Psoas muscle (tissue), 8 donors: ENCODE data around the gene RYK. TPM values are rescaled to one million over a fixed set of nuclear protein-coding genes. Genes with fewer than 3 reads are reported as not detected.

Source experiments
- ATAC-seq, 4 donors: fragments of 200-7000 bp; cut with Tn5 transposase; one replicate each; pipeline ENCODE4 v1.9.1; 2020; ENCODE audit warnings: moderate library complexity in 3 of 4, mild to moderate bottlenecking in 2 of 4
- DNase-seq, 2 donors: peaks; one replicate each; pipeline ENCODE4 v3.0.0-alpha.2; 2020
- H3K27ac ChIP-seq: fragments of 200-600 bp; one replicate; pipeline ENCODE4 v1.8.0; 2022
- H3K27me3 ChIP-seq, 3 donors: fragments of 200-600 bp in 1 of 3; one replicate each; pipeline versions ENCODE4 v1.6.1 to v1.8.0; 2013 to 2022; ENCODE audit warnings: low read length in 2 of 3, mild to moderate bottlenecking in 2 of 3, moderate library complexity in 1 of 3; ENCODE audit not compliant: insufficient read depth in 3 of 3
- H3K36me3 ChIP-seq, 2 donors: fragments of 200-600 bp in 1 of 2; one replicate each; pipeline versions ENCODE4 v1.6.1 to v1.8.0; 2013 to 2022; ENCODE audit warnings: low read depth in 1 of 2, mild to moderate bottlenecking in 1 of 2, moderate library complexity in 1 of 2; ENCODE audit not compliant: insufficient read depth in 1 of 2
- H3K4me1 ChIP-seq: fragments of 200-600 bp; one replicate; pipeline ENCODE4 v1.8.0; 2022
- H3K4me3 ChIP-seq: fragments of 200-600 bp; one replicate; pipeline ENCODE4 v1.8.0; 2022; ENCODE audit warnings: mild to moderate bottlenecking
- H3K9me3 ChIP-seq: fragments of 200-600 bp; one replicate; pipeline ENCODE4 v1.8.0; 2022
- CTCF ChIP-seq: fragments of 200-600 bp; IDR thresholded peaks from one replicate; pipeline ENCODE4 v1.8.0; 2022; ENCODE audit warnings: antibody characterized with exemption
- WGBS, 3 donors: extraction: QIAGEN DNeasy Blood & Tissue Kit; methylation state at CpG; one replicate each; pipeline versions ENCODE4 v1.1.6 to v1.1.7; 2013; 5-methylcytosine and 5-hydroxymethylcytosine counted together
- intact Hi-C, 2 donors: fragments of 100-400 bp; cut with DNase I; formaldehyde crosslinking; loops; one replicate each; pipeline versions ENCODE4 v1.11.0 to v1.14.2; 2022
- polyA plus RNA-seq, 3 donors: library from polyadenylated mRNA; stranded (reverse); fragments of 200-250 nt; gene quantifications; one replicate each; pipeline ENCODE4 v1.2.3, GENCODE V29; 2013
- total RNA-seq, 4 donors: library from RNA; stranded (reverse); fragmentation: NEBNext Ultra II Directional in 2 of 4; extraction: Animal tissue kit (Norgen Biotek cat#: 25700) in 2 of 4; gene quantifications; one replicate each; pipeline versions ENCODE4 v1.2.1 to v1.2.4, GENCODE V29; 2021 to 2023
- donor health status: healthy with polysubstance abuse.
- donor health status: DM: no; HTN: no; CAD: no; lungs with moderate emphysema.
- donor health status: Bipolar disorder and iron deficiency.
- donor health status: healthy.
- donor health status: DM: yes; HTN: yes; CAD: no.
- donor health status: DM: no; HTN: no; CAD: no.
- donor health status: DM: no; HTN: no; CAD: no.
- donor health status: DM: yes; HTN: yes; CAD: no.

RYK gene
- total and polyA plus RNA-seq, 7 donors, result 19.7 to 35.4 (median 25.8) TPM

GRCh38 chr3:134287512-134287911 lies 36.9 kb upstream of the RYK start:
- Histone ChIP-seq H3K27ac (no peak overlapping the region), H3K27me3 (no peaks in the 10 kb centered on the region), H3K9me3 (no peaks in the 10 kb centered on the region), H3K4me1 (peaks cover 5% of the 10 kb centered on the region), H3K4me3 (no peak overlapping the region), H3K36me3 (no peaks in the 10 kb centered on the region)
- ATAC-seq (no peak), DNase-seq (no peak)
- intact Hi-C loops, result no loop called here
- no peak for TF ChIP-seq CTCF

GRCh38 chr3:134284438-134284837 lies 33.8 kb upstream of the RYK start:
- H3K36me3 ChIP-seq, result no peaks in the 10 kb centered on the region
- H3K27me3 ChIP-seq, result no peaks in the 10 kb centered on the region
- ATAC-seq, result no peak
- intact Hi-C loops, result no loop called here
- no peak overlapping the region for H3K27ac ChIP-seq
- H3K4me1 ChIP-seq, result no peaks in the 10 kb centered on the region
- no peak for DNase-seq
- WGBS, 3 donors, result 84 to 94% (median 88%) methylated on average over 6 of the region's 6 CpGs
- H3K4me3 ChIP-seq, result no peak overlapping the region
- H3K9me3 ChIP-seq, result no peaks in the 10 kb centered on the region
- TF ChIP-seq CTCF, result no peak

GRCh38 chr3:134282659-134283047 lies 32.0 kb upstream of the RYK start:
- 88 to 92% (median 89%) methylated on average over 8 of the region's 8 CpGs for WGBS, 3 donors
- Histone ChIP-seq H3K4me3 (no peak overlapping the region), H3K27ac (no peak overlapping the region), H3K9me3 (no peaks in the 10 kb centered on the region), H3K4me1 (no peaks in the 10 kb centered on the region), H3K27me3 (no peaks in the 10 kb centered on the region), H3K36me3 (no peaks in the 10 kb centered on the region)
- TF ChIP-seq CTCF, result no peak
- ATAC-seq (no peak), DNase-seq (no peak)
- intact Hi-C loops, result no loop called here

GRCh38 chr3:134281912-134282658 lies 31.4 kb upstream of the RYK start:
- no peak for TF ChIP-seq CTCF
- 75 to 81% (median 78%) methylated on average over 2 of the region's 2 CpGs for WGBS, 3 donors

GRCh38 chr3:134279466-134279865 lies 28.8 kb upstream of the RYK start:
- no peak overlapping the region for H3K27ac ChIP-seq
- ATAC-seq (no peak), DNase-seq (no peak)
- H3K36me3 ChIP-seq, result no peaks in the 10 kb centered on the region
- intact Hi-C loops, result no loop called here
- WGBS, 3 donors, result 65 to 70% (median 68%) methylated on average over 2 of the region's 2 CpGs
- no peak overlapping the region for H3K4me3 ChIP-seq
- TF ChIP-seq CTCF, result no peak
- no peaks in the 10 kb centered on the region for H3K27me3 ChIP-seq
- no peaks in the 10 kb centered on the region for H3K4me1 ChIP-seq
- no peaks in the 10 kb centered on the region for H3K9me3 ChIP-seq

More at GRCh38 chr3:134281912-134282658, 31.4 kb upstream of the RYK start:
- Histone ChIP-seq H3K36me3 (no peaks in the 10 kb centered on the region), H3K9me3 (no peaks in the 10 kb centered on the region), H3K27ac (no peak overlapping the region), H3K27me3 (no peaks in the 10 kb centered on the region), H3K4me3 (no peak overlapping the region), H3K4me1 (no peaks in the 10 kb centered on the region)
- intact Hi-C loops, result no loop called here
- DNase-seq (no peak), ATAC-seq (no peak)
